Endodermal cell (in vitro differentiated cells): Measurements from ENCODE around the gene CCT6A. TPM values are rescaled to one million over a fixed set of nuclear protein-coding genes. Genes with fewer than 3 reads are reported as not detected.
"Not testable (repeated sequence)": the region's sequence is repeated elsewhere in the genome, so short reads cannot be mapped to it uniquely, and the experiment has no call there.

Experiments used
- DNase-seq: peaks from one replicate; pipeline ENCODE4 v3.0.0-alpha.2; 2017
- H3K27ac ChIP-seq: 2 replicates; pipeline ENCODE4 v1.5.1; 2013; ENCODE audit warnings: mild to moderate bottlenecking, low read depth, low read length, moderate library complexity
- H3K27me3 ChIP-seq: 2 replicates; pipeline ENCODE4 v1.6.1; 2013; ENCODE audit warnings: mild to moderate bottlenecking, low read length, moderate library complexity; ENCODE audit not compliant: insufficient read depth, control insufficient read depth, poor library complexity, severe bottlenecking
- H3K36me3 ChIP-seq: 2 replicates; pipeline ENCODE4 v1.7.0; 2013; ENCODE audit warnings: mild to moderate bottlenecking, low read length, moderate library complexity; ENCODE audit not compliant: control insufficient read depth, insufficient read depth
- H3K4me1 ChIP-seq: one replicate; pipeline ENCODE4 v1.7.0; 2013; ENCODE audit warnings: low read length; ENCODE audit not compliant: control insufficient read depth, insufficient read depth
- H3K4me3 ChIP-seq: 2 replicates; pipeline ENCODE4 v1.5.1; 2013; ENCODE audit warnings: mild to moderate bottlenecking, low read length, moderate library complexity
- H3K9ac ChIP-seq: 2 replicates; pipeline ENCODE4 v1.6.1; 2013; ENCODE audit warnings: mild to moderate bottlenecking, low read length, moderate library complexity; ENCODE audit not compliant: poor library complexity, severe bottlenecking; ENCODE audit errors: extremely low read depth
- H3K9me3 ChIP-seq: 2 replicates; pipeline ENCODE4 v1.6.1; 2013; ENCODE audit warnings: mild to moderate bottlenecking, low read length, moderate library complexity; ENCODE audit not compliant: control insufficient read depth
- H3K27ac Mint-ChIP-seq: 2 replicates; pipeline ENCODE4 v1.8.0; 2020; ENCODE audit warnings: mixed read lengths
- H3K27me3 Mint-ChIP-seq: 2 replicates; pipeline ENCODE4 v1.8.0; 2021; ENCODE audit warnings: mild to moderate bottlenecking, mixed read lengths; ENCODE audit not compliant: insufficient read depth
- H3K36me3 Mint-ChIP-seq: 2 replicates; pipeline ENCODE4 v1.8.0; 2020; ENCODE audit warnings: low read depth, mixed read lengths
- H3K4me1 Mint-ChIP-seq: 2 replicates; pipeline ENCODE4 v1.8.0; 2020; ENCODE audit warnings: mixed read lengths
- H3K4me3 Mint-ChIP-seq: 2 replicates; pipeline ENCODE4 v1.8.0; 2020; ENCODE audit warnings: mild to moderate bottlenecking, moderate library complexity, mixed read lengths
- H3K9me3 Mint-ChIP-seq: 2 replicates; pipeline ENCODE4 v1.8.0; 2020; ENCODE audit warnings: mild to moderate bottlenecking, mixed read lengths
- WGBS, 2 experiments: methylation state at CpG; one replicate each; pipeline versions ENCODE4 v1.1.5 to v1.1.7; 2013; ENCODE audit warnings: missing lambda C conversion rate in 2 of 2, mixed read lengths in 1 of 2; ENCODE audit not compliant: insufficient coverage in 1 of 2, insufficient read length in 1 of 2; 5-methylcytosine and 5-hydroxymethylcytosine counted together
- total RNA-seq, 2 donors: library from RNA; stranded (reverse); fragmentation: NEBNext Ultra II Directional in 1 of 2; extraction: Animal tissue kit (Norgen Biotek cat#: 25700) in 1 of 2; gene quantifications; 2 replicates in 1 of 2; 3 replicates in 1 of 2; pipeline ENCODE4 v1.2.1, GENCODE V29; 2021
- TF ChIP-seq, protein P1 (sequence below): fragments of 200-600 bp; sonication (generic); conservative IDR thresholded peaks from 2 replicates; pipeline ENCODE4 v1.5.0; 2021; ENCODE audit warnings: antibody characterized with exemption, mild to moderate bottlenecking

CCT6A gene
- total RNA-seq, 2 donors from 2014 or later, result 225 to 230 TPM

DNA sequence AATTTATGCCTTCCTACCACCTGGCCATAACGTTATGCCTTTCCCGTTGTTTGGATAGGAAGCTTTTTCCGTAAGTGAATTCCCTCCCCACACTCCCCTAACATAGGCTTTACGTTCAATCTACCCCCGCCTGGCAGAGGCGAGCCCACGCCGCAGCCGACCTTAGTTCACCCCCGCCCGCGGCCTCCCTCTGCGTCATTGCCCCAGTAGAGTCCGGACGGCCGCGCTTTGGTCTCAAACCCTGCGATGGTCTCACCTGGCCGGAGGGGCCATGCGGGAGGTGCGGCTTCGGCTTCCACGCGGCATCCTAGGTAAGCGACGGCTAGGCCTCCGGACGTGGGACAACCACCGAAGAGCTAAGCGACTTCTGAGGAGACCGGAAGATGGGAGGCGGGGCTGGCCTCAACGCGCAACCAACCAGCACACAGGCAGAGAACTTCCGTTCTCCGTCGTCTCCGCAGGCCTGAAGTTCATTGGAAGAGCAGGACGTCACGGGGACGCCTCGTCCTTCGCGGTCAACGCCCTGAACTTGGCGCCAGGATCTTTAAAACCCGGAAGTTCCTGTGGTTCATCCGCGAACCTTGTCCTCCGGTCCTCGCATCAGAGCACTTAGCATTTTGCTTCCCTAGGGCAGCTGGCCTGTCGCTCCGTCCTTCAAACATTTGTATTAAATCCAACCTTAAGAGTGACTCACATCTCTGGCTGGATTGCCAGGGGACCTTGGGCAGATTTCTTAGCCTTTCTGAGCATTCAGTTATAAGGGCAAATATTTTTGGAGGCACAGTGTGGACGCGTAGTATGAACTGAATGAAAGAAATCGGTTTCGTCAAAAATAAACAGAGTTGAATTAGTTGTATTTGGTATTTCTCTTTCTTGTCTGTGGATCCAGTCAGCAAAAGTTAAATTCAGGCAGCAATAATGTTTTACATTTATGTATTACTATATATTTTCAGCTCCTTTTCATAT lies 54.8 kb downstream of the CCT6A start, which contains the start of gene CHCHD2:
Gene CHCHD2 (minus strand): TSS at position 369 of the 966 bp plus-strand sequence. CDS start 63 bp downstream, at position 306.
- Histone ChIP-seq H3K9ac (peak within 1 kb of the TSS; percentile 90), H3K9me3 (peaks cover 11% of the 10 kb centered on the region), H3K4me3 (peak within 1 kb of the TSS; percentile 99), H3K27me3 (no peaks in the 10 kb centered on the region), H3K36me3 (peaks cover 30% of the 10 kb centered on the region), H3K27ac (peak within 1 kb of the TSS; percentile 40), H3K4me1 (no peaks in the 10 kb centered on the region)
- 8 to 21% methylated on average over 17 to 57 of the region's 57 CpGs for WGBS, 2 experiments
- Mint-ChIP-seq H3K27ac (peak within 1 kb of the TSS; percentile 66), H3K4me1 (no peaks in the 10 kb centered on the region), H3K9me3 (peaks cover 78% of the 10 kb centered on the region), H3K27me3 (peaks cover 2% of the 10 kb centered on the region), H3K36me3 (no peaks in the 10 kb centered on the region), H3K4me3 (peak within 1 kb of the TSS; percentile 66)
- TF ChIP-seq, protein P1, sequence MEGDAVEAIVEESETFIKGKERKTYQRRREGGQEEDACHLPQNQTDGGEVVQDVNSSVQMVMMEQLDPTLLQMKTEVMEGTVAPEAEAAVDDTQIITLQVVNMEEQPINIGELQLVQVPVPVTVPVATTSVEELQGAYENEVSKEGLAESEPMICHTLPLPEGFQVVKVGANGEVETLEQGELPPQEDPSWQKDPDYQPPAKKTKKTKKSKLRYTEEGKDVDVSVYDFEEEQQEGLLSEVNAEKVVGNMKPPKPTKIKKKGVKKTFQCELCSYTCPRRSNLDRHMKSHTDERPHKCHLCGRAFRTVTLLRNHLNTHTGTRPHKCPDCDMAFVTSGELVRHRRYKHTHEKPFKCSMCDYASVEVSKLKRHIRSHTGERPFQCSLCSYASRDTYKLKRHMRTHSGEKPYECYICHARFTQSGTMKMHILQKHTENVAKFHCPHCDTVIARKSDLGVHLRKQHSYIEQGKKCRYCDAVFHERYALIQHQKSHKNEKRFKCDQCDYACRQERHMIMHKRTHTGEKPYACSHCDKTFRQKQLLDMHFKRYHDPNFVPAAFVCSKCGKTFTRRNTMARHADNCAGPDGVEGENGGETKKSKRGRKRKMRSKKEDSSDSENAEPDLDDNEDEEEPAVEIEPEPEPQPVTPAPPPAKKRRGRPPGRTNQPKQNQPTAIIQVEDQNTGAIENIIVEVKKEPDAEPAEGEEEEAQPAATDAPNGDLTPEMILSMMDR, result no peak
- DNase-seq, result peak; percentile 78

DNA sequence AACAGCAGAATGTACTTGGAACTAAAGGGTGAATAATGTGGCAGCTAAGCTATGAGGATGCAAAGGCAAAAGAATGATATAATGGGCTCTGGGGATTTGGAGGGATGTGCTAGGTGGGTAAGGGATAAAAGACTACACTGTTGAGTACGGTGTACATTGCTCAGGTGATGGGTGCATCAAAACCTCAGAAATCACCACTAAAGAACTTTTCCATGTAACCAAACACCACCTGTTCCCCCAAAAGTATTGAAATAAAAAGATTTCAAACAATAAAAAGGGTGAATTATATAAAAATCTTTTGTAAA lies 56.3 kb downstream of the CCT6A start:
- H3K9me3 Mint-ChIP-seq, result peaks cover 83% of the 10 kb centered on the region
- H3K9ac ChIP-seq, result no peak overlapping the region
- peak overlapping the region; percentile 99 for H3K4me3 ChIP-seq
- H3K27me3 Mint-ChIP-seq, result peaks cover 2% of the 10 kb centered on the region
- H3K4me1 Mint-ChIP-seq, result no peaks in the 10 kb centered on the region
- no peaks in the 10 kb centered on the region for H3K36me3 Mint-ChIP-seq
- peaks cover 11% of the 10 kb centered on the region for H3K9me3 ChIP-seq
- DNase-seq, result no peak
- WGBS, 2 experiments, result 100% methylated on average over 1 of the region's 1 CpG; no CpG with 5 or more reads in 1 of the 2 experiments
- no peaks in the 10 kb centered on the region for H3K27me3 ChIP-seq
- H3K4me3 Mint-ChIP-seq, result no peak overlapping the region
- H3K27ac ChIP-seq, result no peak overlapping the region
- H3K4me1 ChIP-seq, result no peaks in the 10 kb centered on the region
- peaks cover 15% of the 10 kb centered on the region for H3K36me3 ChIP-seq
- TF ChIP-seq, protein P1, result no peak
- H3K27ac Mint-ChIP-seq, result no peak overlapping the region

GRCh38 chr7:56110611-56111010 lies 59.0 kb downstream of the CCT6A start:
- Mint-ChIP-seq H3K27ac (no peak overlapping the region), H3K9me3 (peaks cover 84% of the 10 kb centered on the region), H3K4me1 (no peaks in the 10 kb centered on the region), H3K27me3 (peaks cover 2% of the 10 kb centered on the region), H3K36me3 (no peaks in the 10 kb centered on the region), H3K4me3 (no peak overlapping the region)
- Histone ChIP-seq H3K4me3 (no peak overlapping the region), H3K9me3 (peaks cover 11% of the 10 kb centered on the region), H3K4me1 (no peaks in the 10 kb centered on the region), H3K9ac (no peak overlapping the region), H3K36me3 (no peaks in the 10 kb centered on the region), H3K27ac (no peak overlapping the region), H3K27me3 (no peaks in the 10 kb centered on the region)
- no peak for DNase-seq
- 89 to 91% methylated on average over 1 of the region's 1 CpG for WGBS, 2 experiments
- TF ChIP-seq, protein P1, result no peak

DNA sequence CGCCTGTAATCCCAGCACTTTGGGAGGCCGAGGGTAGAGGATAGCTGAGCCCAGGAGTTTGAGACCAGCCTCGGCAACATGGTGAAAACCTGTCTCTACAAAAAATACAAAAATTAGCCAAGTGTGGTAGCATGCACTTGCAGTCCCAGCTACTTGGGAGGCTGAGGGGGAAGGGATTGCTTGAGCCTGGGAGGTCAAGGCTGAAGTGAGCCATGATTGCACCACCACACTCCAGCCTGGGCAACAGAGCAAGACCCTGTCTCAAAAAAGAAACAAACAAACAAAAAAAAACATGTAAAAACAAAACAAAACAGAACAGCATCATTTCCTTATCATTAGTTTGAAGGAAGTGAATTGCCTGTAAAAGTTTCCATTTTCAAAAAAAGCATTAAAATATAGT lies 60.7 kb downstream of the CCT6A start:
- H3K4me3 ChIP-seq, H3K36me3 Mint-ChIP-seq, H3K36me3 ChIP-seq, H3K27me3 ChIP-seq, H3K27ac ChIP-seq, DNase-seq, H3K4me1 Mint-ChIP-seq, H3K27ac Mint-ChIP-seq, H3K9ac ChIP-seq, H3K4me3 Mint-ChIP-seq, H3K9me3 ChIP-seq, H3K27me3 Mint-ChIP-seq, H3K4me1 ChIP-seq: not testable (repeated sequence)
- 79 to 88% methylated on average over 3 of the region's 3 CpGs for WGBS, 2 experiments
- peaks cover 80% of the 10 kb centered on the region for H3K9me3 Mint-ChIP-seq
